AG08396 (cell line): Measurements from ENCODE around the gene DNAH14.
"Not testable (repeated sequence)": the region's sequence is repeated elsewhere in the genome, so short reads cannot be mapped to it uniquely, and the experiment has no call there.

Experiments
- DNase-seq: peaks from one replicate; pipeline ENCODE4 v3.0.0; 2012; ENCODE audit warnings: low spot score, mixed read lengths

DNAH14 gene

GRCh38 chr1:224921354-224921753, 8.1 kb upstream of the DNAH14 start:
- DNase-seq = no peak

- peak; percentile 52 for DNase-seq
Observed at GRCh38 chr1:224922404-224923164, 6.9 kb upstream of the DNAH14 start.

GRCh38 chr1:224923726-224924125, 5.7 kb upstream of the DNAH14 start:
- no peak for DNase-seq

- DNase-seq = not testable (repeated sequence)
Observed at GRCh38 chr1:224927631-224928030, 1.8 kb upstream of the DNAH14 start.

- DNase-seq = no peak
Observed at GRCh38 chr1:224928906-224929305, 569 bp upstream of the DNAH14 start.

- no peak for DNase-seq
Observed at GRCh38 chr1:224931605-224932004, 2.1 kb downstream of the DNAH14 start.

GRCh38 chr1:224932607-224933249, 3.3 kb downstream of the DNAH14 start:
- no peak for DNase-seq

- no peak for DNase-seq
Observed at GRCh38 chr1:224933584-224933983, 4.1 kb downstream of the DNAH14 start.

- DNase-seq = no peak
Observed at GRCh38 chr1:224938652-224939051, 9.2 kb downstream of the DNAH14 start.

- peak; percentile 12 for DNase-seq
Observed at GRCh38 chr1:224939844-224940425, 10.5 kb downstream of the DNAH14 start.

- not testable (repeated sequence) for DNase-seq
Observed at GRCh38 chr1:224940735-224941134, 11.3 kb downstream of the DNAH14 start.

GRCh38 chr1:224945651-224946348, 16.3 kb downstream of the DNAH14 start:
- DNase-seq = not testable (repeated sequence)

- DNase-seq = not testable (repeated sequence)
Observed at GRCh38 chr1:224946349-224946691, 16.8 kb downstream of the DNAH14 start.

GRCh38 chr1:224957696-224958095, 28.2 kb downstream of the DNAH14 start:
- DNase-seq = no peak

- DNase-seq = no peak
Observed at GRCh38 chr1:224958490-224958889, 29.0 kb downstream of the DNAH14 start.

- DNase-seq = no peak
Observed at GRCh38 chr1:224959115-224959514, 29.6 kb downstream of the DNAH14 start.

GRCh38 chr1:224959656-224960055, 30.2 kb downstream of the DNAH14 start:
- no peak for DNase-seq

GRCh38 chr1:224980181-224980580, 50.7 kb downstream of the DNAH14 start:
- DNase-seq = no peak

- DNase-seq = not testable (repeated sequence)
Observed at GRCh38 chr1:224981922-224982354, 52.5 kb downstream of the DNAH14 start.

- DNase-seq = no peak
Observed at GRCh38 chr1:224988042-224988441, 58.6 kb downstream of the DNAH14 start.

- no peak for DNase-seq
Observed at GRCh38 chr1:224989615-224990014, 60.1 kb downstream of the DNAH14 start.

- not testable (repeated sequence) for DNase-seq
Observed at GRCh38 chr1:224991550-224991949, 62.1 kb downstream of the DNAH14 start.

- no peak for DNase-seq
Observed at GRCh38 chr1:224995602-224996001, 66.1 kb downstream of the DNAH14 start.
